Right lobe of liver (tissue), 4 donors: ENCODE data around the gene NRAP.

Source experiments
- CTCF ChIP-seq, 4 donors: fragments of 200-600 bp in 3 of 4; fragments of 450-650 bp in 1 of 4; IDR thresholded peaks; one replicate each; pipeline versions ENCODE4 v1.5.1 to v1.8.0; 2016 to 2022; ENCODE audit warnings: antibody characterized with exemption in 4 of 4, mild to moderate bottlenecking in 2 of 4
- POLR2A ChIP-seq: fragments of 450-650 bp; IDR thresholded peaks from one replicate; pipeline ENCODE4 v1.6.1; 2017; ENCODE audit warnings: antibody characterized with exemption, mild to moderate bottlenecking
- donor health status: DM: no; HTN: no; CAD: no.
- donor health status: DM: no; HTN: no; CAD: no.
- donor health status: DM: no; HTN: yes; CAD: no.

GRCh38 chr10:113594652-113595051 is 69.2 kb downstream of the NRAP start:
- TF ChIP-seq CTCF (IDR thresholded peaks at IDR 0.05), result no peak
- no peak for TF ChIP-seq POLR2A
